HL-60 (cell line): Measurements from ENCODE around the gene ZBTB45.

Experiments
- DNase-seq, 2 experiments: peaks; one replicate each; pipeline ENCODE4 v3.0.0-alpha.2; 2010 to 2020; ENCODE audit warnings: low read depth in 1 of 2, low spot score in 1 of 2
- H3K27ac ChIP-seq: fragments of 250-450 bp; sonication (Bioruptor Pico); replicated peaks from 2 replicates; pipeline ENCODE4 v1.5.1; 2020; ENCODE audit warnings: mild to moderate bottlenecking, moderate library complexity
- H3K27me3 ChIP-seq: fragments of 250-450 bp; sonication (Bioruptor Pico); 2 replicates; pipeline ENCODE4 v1.5.1; 2021; ENCODE audit warnings: mild to moderate bottlenecking, moderate library complexity; ENCODE audit not compliant: insufficient read depth, poor library complexity, severe bottlenecking
- H3K4me3 ChIP-seq: replicated peaks from 2 replicates; pipeline ENCODE4 v1.5.1; 2011; ENCODE audit warnings: mild to moderate bottlenecking, control low read depth, low read length; ENCODE audit not compliant: insufficient read depth
- GABPA ChIP-seq: IDR thresholded peaks from 2 replicates; pipeline ENCODE4 v1.6.1; 2012; ENCODE audit warnings: low read depth
- POLR2AphosphoS5 ChIP-seq: IDR thresholded peaks from 2 replicates; pipeline ENCODE4 v1.6.1; 2012; ENCODE audit warnings: low read depth
- SPI1 ChIP-seq: IDR thresholded peaks from 2 replicates; pipeline ENCODE4 v1.6.1; 2012; ENCODE audit warnings: low read depth, mild to moderate bottlenecking, borderline replicate concordance
- TF ChIP-seq, protein P1 (sequence below): IDR thresholded peaks from one replicate; pipeline ENCODE4 v1.5.1; 2011; ENCODE audit warnings: low read length, control low read depth, inconsistent platforms; ENCODE audit not compliant: insufficient read depth
- TF ChIP-seq, protein P2 (sequence below): IDR thresholded peaks from 2 replicates; pipeline ENCODE4 v1.6.1; 2012; ENCODE audit warnings: low read depth; ENCODE audit not compliant: insufficient replicate concordance

ZBTB45 gene

DNA sequence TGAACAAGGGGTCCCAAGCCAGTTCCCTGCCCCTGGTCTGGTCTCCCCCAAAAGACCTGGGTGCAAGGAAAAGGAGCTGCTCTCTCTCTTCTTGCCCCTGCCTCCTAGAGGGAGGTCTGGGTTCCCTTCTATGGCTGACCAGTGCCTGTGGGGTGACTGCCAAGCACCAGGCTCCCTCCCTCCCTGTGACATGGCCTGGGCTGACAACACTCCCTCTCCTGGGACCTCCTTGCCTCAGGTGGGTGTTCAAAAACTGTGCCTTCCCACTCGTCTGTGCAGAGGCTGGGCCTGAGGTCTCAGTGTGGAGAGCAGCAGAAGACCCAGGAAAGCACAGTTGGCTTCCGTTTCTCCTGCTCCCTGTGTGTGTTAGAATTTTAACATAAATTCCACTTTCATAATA, 38.8 kb downstream of the ZBTB45 start:
- no peak for TF ChIP-seq SPI1
- no peak for TF ChIP-seq POLR2AphosphoS5
- TF ChIP-seq, protein P1, sequence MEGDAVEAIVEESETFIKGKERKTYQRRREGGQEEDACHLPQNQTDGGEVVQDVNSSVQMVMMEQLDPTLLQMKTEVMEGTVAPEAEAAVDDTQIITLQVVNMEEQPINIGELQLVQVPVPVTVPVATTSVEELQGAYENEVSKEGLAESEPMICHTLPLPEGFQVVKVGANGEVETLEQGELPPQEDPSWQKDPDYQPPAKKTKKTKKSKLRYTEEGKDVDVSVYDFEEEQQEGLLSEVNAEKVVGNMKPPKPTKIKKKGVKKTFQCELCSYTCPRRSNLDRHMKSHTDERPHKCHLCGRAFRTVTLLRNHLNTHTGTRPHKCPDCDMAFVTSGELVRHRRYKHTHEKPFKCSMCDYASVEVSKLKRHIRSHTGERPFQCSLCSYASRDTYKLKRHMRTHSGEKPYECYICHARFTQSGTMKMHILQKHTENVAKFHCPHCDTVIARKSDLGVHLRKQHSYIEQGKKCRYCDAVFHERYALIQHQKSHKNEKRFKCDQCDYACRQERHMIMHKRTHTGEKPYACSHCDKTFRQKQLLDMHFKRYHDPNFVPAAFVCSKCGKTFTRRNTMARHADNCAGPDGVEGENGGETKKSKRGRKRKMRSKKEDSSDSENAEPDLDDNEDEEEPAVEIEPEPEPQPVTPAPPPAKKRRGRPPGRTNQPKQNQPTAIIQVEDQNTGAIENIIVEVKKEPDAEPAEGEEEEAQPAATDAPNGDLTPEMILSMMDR: no peak
- no peak for TF ChIP-seq GABPA
- TF ChIP-seq, protein P2, sequence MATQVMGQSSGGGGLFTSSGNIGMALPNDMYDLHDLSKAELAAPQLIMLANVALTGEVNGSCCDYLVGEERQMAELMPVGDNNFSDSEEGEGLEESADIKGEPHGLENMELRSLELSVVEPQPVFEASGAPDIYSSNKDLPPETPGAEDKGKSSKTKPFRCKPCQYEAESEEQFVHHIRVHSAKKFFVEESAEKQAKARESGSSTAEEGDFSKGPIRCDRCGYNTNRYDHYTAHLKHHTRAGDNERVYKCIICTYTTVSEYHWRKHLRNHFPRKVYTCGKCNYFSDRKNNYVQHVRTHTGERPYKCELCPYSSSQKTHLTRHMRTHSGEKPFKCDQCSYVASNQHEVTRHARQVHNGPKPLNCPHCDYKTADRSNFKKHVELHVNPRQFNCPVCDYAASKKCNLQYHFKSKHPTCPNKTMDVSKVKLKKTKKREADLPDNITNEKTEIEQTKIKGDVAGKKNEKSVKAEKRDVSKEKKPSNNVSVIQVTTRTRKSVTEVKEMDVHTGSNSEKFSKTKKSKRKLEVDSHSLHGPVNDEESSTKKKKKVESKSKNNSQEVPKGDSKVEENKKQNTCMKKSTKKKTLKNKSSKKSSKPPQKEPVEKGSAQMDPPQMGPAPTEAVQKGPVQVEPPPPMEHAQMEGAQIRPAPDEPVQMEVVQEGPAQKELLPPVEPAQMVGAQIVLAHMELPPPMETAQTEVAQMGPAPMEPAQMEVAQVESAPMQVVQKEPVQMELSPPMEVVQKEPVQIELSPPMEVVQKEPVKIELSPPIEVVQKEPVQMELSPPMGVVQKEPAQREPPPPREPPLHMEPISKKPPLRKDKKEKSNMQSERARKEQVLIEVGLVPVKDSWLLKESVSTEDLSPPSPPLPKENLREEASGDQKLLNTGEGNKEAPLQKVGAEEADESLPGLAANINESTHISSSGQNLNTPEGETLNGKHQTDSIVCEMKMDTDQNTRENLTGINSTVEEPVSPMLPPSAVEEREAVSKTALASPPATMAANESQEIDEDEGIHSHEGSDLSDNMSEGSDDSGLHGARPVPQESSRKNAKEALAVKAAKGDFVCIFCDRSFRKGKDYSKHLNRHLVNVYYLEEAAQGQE: no peak
- no peak overlapping the region for H3K27ac ChIP-seq
- DNase-seq: no peak
- H3K27me3 ChIP-seq: no peaks in the 10 kb centered on the region
- H3K4me3 ChIP-seq: no peak overlapping the region

DNA sequence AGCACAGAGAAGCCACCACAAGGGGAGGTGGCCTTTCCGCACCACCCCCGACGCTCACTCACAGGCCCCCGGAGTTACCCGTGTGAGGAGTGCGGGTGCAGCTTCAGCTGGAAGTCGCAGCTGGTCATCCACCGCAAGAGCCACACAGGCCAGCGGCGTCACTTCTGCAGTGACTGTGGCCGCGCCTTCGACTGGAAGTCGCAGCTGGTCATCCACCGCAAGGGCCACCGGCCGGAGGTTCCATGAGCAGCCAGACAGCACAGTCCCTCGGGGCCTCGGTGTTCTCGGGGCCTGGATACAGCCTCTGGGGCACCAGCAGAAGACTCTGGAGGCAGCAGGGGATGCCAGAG, 39.2 kb downstream of the ZBTB45 start:
- Histone ChIP-seq H3K27ac (no peak overlapping the region), H3K4me3 (no peak overlapping the region), H3K27me3 (no peaks in the 10 kb centered on the region)
- DNase-seq: no peak
- no peak for TF ChIP-seq GABPA
- TF ChIP-seq, protein P2: no peak
- TF ChIP-seq SPI1: no peak
- TF ChIP-seq, protein P1: no peak
- no peak for TF ChIP-seq POLR2AphosphoS5

DNA sequence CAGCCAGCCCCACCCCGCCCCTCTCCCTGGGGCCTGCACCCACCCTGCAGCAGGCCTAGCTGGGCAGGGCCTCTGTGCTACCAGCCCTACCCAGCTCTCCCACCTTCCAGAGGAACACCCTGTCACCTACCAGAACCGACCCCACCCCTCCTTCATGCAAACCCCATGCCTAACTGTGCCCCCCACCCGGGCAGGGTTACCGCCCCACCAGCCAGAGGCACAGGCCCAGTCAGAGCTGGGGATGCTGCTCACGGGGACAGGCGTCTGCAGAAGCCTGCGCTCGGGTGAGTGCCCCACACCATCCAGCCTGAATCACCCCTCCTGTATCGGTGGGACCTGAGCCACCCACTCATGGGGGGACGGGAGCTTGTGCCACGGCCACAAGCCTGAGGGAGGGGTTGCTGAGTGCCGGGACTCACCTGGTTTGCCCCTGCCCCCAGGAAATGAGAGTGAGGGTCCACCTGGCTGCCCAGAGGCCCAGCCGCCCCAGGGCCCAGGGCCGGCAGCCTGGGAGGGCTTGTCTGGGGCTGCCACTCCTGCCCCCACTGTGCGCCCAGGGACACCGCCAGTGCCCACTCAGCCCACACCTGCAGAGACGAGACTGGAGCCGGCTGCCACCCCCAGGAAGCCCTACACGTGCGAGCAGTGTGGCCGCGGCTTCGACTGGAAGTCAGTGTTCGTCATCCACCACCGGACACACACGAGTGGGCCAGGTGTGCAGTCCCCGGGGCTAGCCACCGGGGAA, 39.7 kb downstream of the ZBTB45 start:
- no peak overlapping the region for H3K27ac ChIP-seq
- DNase-seq: no peak
- H3K27me3 ChIP-seq: no peaks in the 10 kb centered on the region
- H3K4me3 ChIP-seq: no peak overlapping the region
- no peak for TF ChIP-seq POLR2AphosphoS5
- TF ChIP-seq, protein P1: no peak
- TF ChIP-seq SPI1: no peak
- no peak for TF ChIP-seq GABPA
- TF ChIP-seq, protein P2: no peak
